ENCODE measurements around the gene LHPP.
"Not testable (repeated sequence)": the region's sequence is repeated elsewhere in the genome, so short reads cannot be mapped to it uniquely, and the experiment has no call there.

LHPP gene

GRCh38 chr10:124539935-124540641 lies 78.5 kb downstream of the LHPP start:
- peak; percentile 44 to 60 (median 51) for DNase-seq

- no peak for DNase-seq
Observed at GRCh38 chr10:124541076-124541903, 79.7 kb downstream of the LHPP start.

GRCh38 chr10:124542336-124542735 lies 80.7 kb downstream of the LHPP start:
- no peak for DNase-seq

GRCh38 chr10:124543146-124543545 lies 81.5 kb downstream of the LHPP start:
- DNase-seq: no peak

- no peak for DNase-seq
Observed at GRCh38 chr10:124543971-124544370, 82.3 kb downstream of the LHPP start.

- DNase-seq: no peak
Observed at GRCh38 chr10:124544711-124545110, 83.1 kb downstream of the LHPP start.

GRCh38 chr10:124545351-124546054 lies 83.9 kb downstream of the LHPP start:
- no peak for DNase-seq

- DNase-seq: no peak
Observed at GRCh38 chr10:124546055-124546369, 84.4 kb downstream of the LHPP start.

- DNase-seq: no peak
Observed at GRCh38 chr10:124546957-124547646, 85.5 kb downstream of the LHPP start.

- DNase-seq: no peak
Observed at GRCh38 chr10:124547647-124548168, 86.1 kb downstream of the LHPP start.

- DNase-seq: not testable (repeated sequence)
Observed at GRCh38 chr10:124549171-124549570, 87.5 kb downstream of the LHPP start.

GRCh38 chr10:124550293-124551034 lies 88.8 kb downstream of the LHPP start:
- DNase-seq: no peak

GRCh38 chr10:124551097-124551496 lies 89.5 kb downstream of the LHPP start:
- DNase-seq: no peak

- DNase-seq: no peak
Observed at GRCh38 chr10:124551755-124552154, 90.1 kb downstream of the LHPP start.

GRCh38 chr10:124552691-124553276 lies 91.2 kb downstream of the LHPP start:
- DNase-seq: no peak

GRCh38 chr10:124554085-124554858 lies 92.6 kb downstream of the LHPP start:
- no peak for DNase-seq

- no peak for DNase-seq
Observed at GRCh38 chr10:124557167-124557566, 95.5 kb downstream of the LHPP start.

GRCh38 chr10:124557648-124558338 lies 96.2 kb downstream of the LHPP start:
- no peak for DNase-seq

- no peak for DNase-seq
Observed at GRCh38 chr10:124558339-124559321, 97.0 kb downstream of the LHPP start.
